H1 (cell line): ENCODE measurements around the gene ABCG1. TPM values are rescaled to one million over a fixed set of nuclear protein-coding genes. Genes with fewer than 3 reads are reported as not detected.

Source experiments
- CTCF ChIA-PET: fragments of 300-600 bp; sonication (Branson Sonifier 250); formaldehyde crosslinking; loops from one replicate; lab custom pipeline; 2021; ENCODE audit not compliant: partially characterized antibody; lab: Charles Lee
- POLR2A ChIA-PET: fragments of 300-600 bp; sonication (Branson Sonifier 250); formaldehyde crosslinking; loops from one replicate; lab custom pipeline; 2021; ENCODE audit warnings: inconsistent platforms; ENCODE audit not compliant: partially characterized antibody; lab: Charles Lee
- DNase-seq, 2 experiments: peaks; one replicate each; pipeline versions ENCODE4 v3.0.0 to v3.0.0-alpha.2; 2010 to 2022; ENCODE audit warnings: low spot score in 2 of 2, low read depth in 1 of 2, mixed read lengths in 1 of 2
- FAIRE-seq: peaks from 2 replicates; lab custom pipeline; 2011; peaks lifted over from hg19 to GRCh38; lab: Jason Lieb, UNC
- H2AFZ ChIP-seq: 2 replicates; pipeline ENCODE4 v1.8.1; 2012; ENCODE audit warnings: low read length, inconsistent platforms
- H2AK5ac ChIP-seq: 2 replicates; pipeline ENCODE4 v1.6.1; 2013; ENCODE audit warnings: low read depth, low read length
- H2BK120ac ChIP-seq: replicated peaks from 2 replicates; pipeline ENCODE3; 2013; ENCODE audit warnings: low read depth, low read length, inconsistent platforms
- H2BK12ac ChIP-seq: 2 replicates; pipeline ENCODE4 v1.6.1; 2013; ENCODE audit warnings: low read depth, low read length
- H2BK15ac ChIP-seq: 2 replicates; pipeline ENCODE4 v1.6.1; 2013; ENCODE audit warnings: low read length
- H2BK20ac ChIP-seq: 2 replicates; pipeline ENCODE4 v1.6.1; 2013; ENCODE audit warnings: low read length
- H2BK5ac ChIP-seq: 2 replicates; pipeline ENCODE4 v1.6.1; 2013; ENCODE audit warnings: low read depth, low read length
- H3K14ac ChIP-seq: 2 replicates; pipeline ENCODE4 v1.6.1; 2013; ENCODE audit warnings: inconsistent platforms; ENCODE audit not compliant: insufficient read length
- H3K18ac ChIP-seq: 2 replicates; pipeline ENCODE4 v1.6.1; 2013; ENCODE audit warnings: low read length; ENCODE audit errors: extremely low read depth
- H3K23ac ChIP-seq: 2 replicates; pipeline ENCODE4 v1.6.1; 2013; ENCODE audit warnings: inconsistent platforms; ENCODE audit not compliant: insufficient read length
- H3K23me2 ChIP-seq: 2 replicates; pipeline ENCODE4 v1.6.1; 2013; ENCODE audit warnings: low read depth, low read length
- H3K27ac ChIP-seq: 2 replicates; pipeline ENCODE4 v1.6.1; 2011; ENCODE audit warnings: low read depth, low read length, inconsistent platforms
- H3K27me3 ChIP-seq, 4 experiments: replicated peaks in 1 of 4; 1 replicate in 1 of 4; 2 replicates in 3 of 4; pipeline versions ENCODE4 v1.6.1 to v1.8.1; 2011 to 2013; ENCODE audit warnings: low read length in 3 of 4, mild to moderate bottlenecking in 3 of 4, inconsistent platforms in 2 of 4, mixed read lengths in 2 of 4, moderate library complexity in 1 of 4; ENCODE audit not compliant: control insufficient read depth in 3 of 4, insufficient read depth in 3 of 4; ENCODE audit errors: extremely low read depth in 1 of 4
- H3K36me3 ChIP-seq, 4 experiments: 2 replicates each; pipeline versions ENCODE4 v1.6.1 to v1.8.1; 2011 to 2013; ENCODE audit warnings: mild to moderate bottlenecking in 4 of 4, low read length in 3 of 4, moderate library complexity in 2 of 4, control low read depth in 1 of 4, inconsistent platforms in 1 of 4; ENCODE audit not compliant: insufficient read depth in 4 of 4, control insufficient read depth in 2 of 4
- H3K4ac ChIP-seq: replicated peaks from 2 replicates; pipeline ENCODE3; 2013; ENCODE audit warnings: low read length, low read depth, mixed read lengths, inconsistent platforms; ENCODE audit not compliant: insufficient read length
- H3K4me1 ChIP-seq, 4 experiments: replicated peaks in 1 of 4; 1 replicate in 1 of 4; 2 replicates in 3 of 4; pipeline versions ENCODE4 v1.6.1 to v1.8.1; 2011 to 2013; ENCODE audit warnings: low read length in 3 of 4, inconsistent platforms in 2 of 4, mixed read lengths in 1 of 4; ENCODE audit not compliant: insufficient read depth in 4 of 4, control insufficient read depth in 3 of 4
- H3K4me2 ChIP-seq, 2 experiments: 2 replicates each; pipeline versions ENCODE4 v1.6.1 to v1.8.1; 2011 to 2013; ENCODE audit warnings: low read depth in 2 of 2, low read length in 2 of 2, control low read depth in 1 of 2, inconsistent platforms in 1 of 2, mild to moderate bottlenecking in 1 of 2; ENCODE audit not compliant: insufficient read depth in 1 of 2
- H3K4me3 ChIP-seq, 4 experiments: fragments of 200-600, 300-600 bp in 1 of 4; sonication (generic), shearing (Covaris generic), sonication (Bioruptor Twin) in 1 of 4; 2 replicates each; pipeline versions ENCODE4 v1.5.1 to v1.8.1; 2011 to 2016; ENCODE audit warnings: low read length in 4 of 4, low read depth in 3 of 4, control low read depth in 2 of 4, inconsistent platforms in 2 of 4, mild to moderate bottlenecking in 2 of 4, mixed read lengths in 1 of 4, moderate library complexity in 1 of 4; ENCODE audit not compliant: insufficient read depth in 2 of 4; ENCODE audit errors: extremely low read depth in 1 of 4
- H3K56ac ChIP-seq: replicated peaks from 2 replicates; pipeline ENCODE3; 2013; ENCODE audit warnings: low read depth, mild to moderate bottlenecking, mixed read lengths, low read length, inconsistent platforms; ENCODE audit not compliant: insufficient read length
- H3K79me1 ChIP-seq: 2 replicates; pipeline ENCODE4 v1.6.1; 2013; ENCODE audit warnings: low read depth, low read length, control low read depth
- H3K79me2 ChIP-seq, 2 experiments: 2 replicates each; pipeline versions ENCODE4 v1.6.1 to v1.8.1; 2012 to 2013; ENCODE audit warnings: low read length in 2 of 2, mild to moderate bottlenecking in 2 of 2, inconsistent platforms in 1 of 2; ENCODE audit not compliant: insufficient read depth in 2 of 2, control insufficient read depth in 1 of 2
- H3K9ac ChIP-seq, 4 experiments: replicated peaks in 1 of 4; 1 replicate in 1 of 4; 2 replicates in 3 of 4; pipeline versions ENCODE4 v1.6.1 to v1.8.1; 2011 to 2013; ENCODE audit warnings: low read depth in 3 of 4, low read length in 3 of 4, control low read depth in 2 of 4, mild to moderate bottlenecking in 2 of 4, moderate library complexity in 2 of 4, inconsistent platforms in 1 of 4; ENCODE audit errors: extremely low read depth in 1 of 4
- H3K9me3 ChIP-seq, 2 experiments: 2 replicates each; pipeline versions ENCODE4 v1.6.1 to v1.8.1; 2012 to 2013; ENCODE audit warnings: mild to moderate bottlenecking in 2 of 2, moderate library complexity in 2 of 2, control low read depth in 1 of 2, inconsistent platforms in 1 of 2, low read depth in 1 of 2, low read length in 1 of 2, mixed read lengths in 1 of 2; ENCODE audit not compliant: insufficient read depth in 2 of 2
- H4K20me1 ChIP-seq, 2 experiments: replicated peaks in 1 of 2; 2 replicates each; pipeline versions ENCODE3 to v1.8.1; 2011 to 2013; ENCODE audit warnings: inconsistent platforms in 2 of 2, low read length in 2 of 2, mild to moderate bottlenecking in 1 of 2; ENCODE audit not compliant: insufficient read depth in 2 of 2, control insufficient read depth in 1 of 2
- H4K5ac ChIP-seq: 2 replicates; pipeline ENCODE4 v1.6.1; 2013; ENCODE audit warnings: low read length, low read depth, mixed read lengths, inconsistent platforms; ENCODE audit not compliant: insufficient read length
- H4K8ac ChIP-seq: 2 replicates; pipeline ENCODE4 v1.8.0; 2013; ENCODE audit warnings: mild to moderate bottlenecking, moderate library complexity, low read length, inconsistent platforms; ENCODE audit not compliant: insufficient read depth; ENCODE audit errors: extremely low read depth
- H4K91ac ChIP-seq: replicated peaks from 2 replicates; pipeline ENCODE3; 2013; ENCODE audit warnings: low read length, mixed read lengths, inconsistent platforms; ENCODE audit not compliant: insufficient read length
- BACH1 ChIP-seq: IDR thresholded peaks from 2 replicates; pipeline ENCODE4 v1.6.1; 2012; ENCODE audit warnings: low read length, improper control_type of control experiment
- CEBPB ChIP-seq: IDR thresholded peaks from 2 replicates; pipeline ENCODE4 v1.6.1; 2012; ENCODE audit warnings: low read depth, low read length
- CHD1 ChIP-seq: IDR thresholded peaks from 2 replicates; pipeline ENCODE4 v1.6.1; 2012; ENCODE audit warnings: low read depth, low read length, improper control_type of control experiment
- EP300 ChIP-seq, 2 experiments: IDR thresholded peaks; 1 replicate in 1 of 2; 2 replicates in 1 of 2; pipeline ENCODE4 v1.6.1; 2011 to 2012; ENCODE audit warnings: low read depth in 2 of 2, low read length in 2 of 2, mild to moderate bottlenecking in 2 of 2, borderline replicate concordance in 1 of 2, inconsistent platforms in 1 of 2, moderate library complexity in 1 of 2
- FOSL1 ChIP-seq: IDR thresholded peaks from 2 replicates; pipeline ENCODE4 v1.6.1; 2011; ENCODE audit warnings: mild to moderate bottlenecking, low read depth, low read length, moderate library complexity; ENCODE audit not compliant: insufficient read depth
- GABPA ChIP-seq: IDR thresholded peaks from 2 replicates; pipeline ENCODE4 v1.6.1; 2011; ENCODE audit warnings: mild to moderate bottlenecking, low read length, moderate library complexity, borderline replicate concordance; ENCODE audit not compliant: insufficient read depth
- NRF1 ChIP-seq: IDR thresholded peaks from 2 replicates; pipeline ENCODE4 v1.6.1; 2011; ENCODE audit warnings: mild to moderate bottlenecking, low read depth, low read length, improper control_type of control experiment
- POLR2A ChIP-seq, 2 experiments: IDR thresholded peaks; 1 replicate in 1 of 2; 2 replicates in 1 of 2; pipeline ENCODE4 v1.6.1; 2011; ENCODE audit warnings: low read depth in 2 of 2, low read length in 2 of 2, mild to moderate bottlenecking in 2 of 2; ENCODE audit errors: control extremely low read depth in 1 of 2
- SIRT6 ChIP-seq: IDR thresholded peaks from one replicate; pipeline ENCODE4 v1.7.1; 2012; ENCODE audit warnings: low read length, inconsistent platforms
- SIX5 ChIP-seq: IDR thresholded peaks from 2 replicates; pipeline ENCODE4 v1.6.1; 2011; ENCODE audit warnings: mild to moderate bottlenecking, low read depth, low read length
- SRF ChIP-seq: IDR thresholded peaks from 2 replicates; pipeline ENCODE4 v1.6.1; 2011; ENCODE audit warnings: mild to moderate bottlenecking, low read depth, low read length, moderate library complexity
- TBP ChIP-seq: IDR thresholded peaks from 2 replicates; pipeline ENCODE4 v1.6.1; 2011; ENCODE audit warnings: low read depth, low read length, improper control_type of control experiment
- WGBS, 2 experiments: shearing (Covaris generic) in 1 of 2; methylation state at CpG; one replicate each; pipeline versions ENCODE4 v1.1.6 to v1.1.7; 2013 to 2015; ENCODE audit warnings: low lambda C conversion rate in 2 of 2, mixed read lengths in 2 of 2, inconsistent platforms in 1 of 2, low coverage in 1 of 2, missing lambda C conversion rate in 1 of 2; ENCODE audit not compliant: insufficient replicate concordance in 2 of 2, insufficient coverage in 1 of 2, insufficient read length in 1 of 2; ENCODE audit errors: extremely low coverage in 1 of 2, missing lambda C conversion rate in 1 of 2; 5-methylcytosine and 5-hydroxymethylcytosine counted together
- polyA plus RNA-seq, 7 experiments: library from polyadenylated mRNA; depleted of rRNA in 3 of 7; stranded (reverse) in 5 of 7; unstranded in 2 of 7; fragments of >200 nt in 5 of 7; fragments of 200-250 nt in 2 of 7; gene quantifications; 1 replicate in 5 of 7; 2 replicates in 1 of 7; 4 replicates in 1 of 7; pipeline versions ENCODE4 v1.2.1 to v1.2.3, GENCODE V29; 2011 to 2013; ENCODE audit warnings: missing spikeins in 2 of 7, mixed read lengths in 2 of 7
- total RNA-seq: library from RNA; stranded (reverse); fragmentation: NEBNext Ultra II Directional; extraction: Animal tissue kit (Norgen Biotek cat#: 25700); gene quantifications from 2 replicates; pipeline ENCODE4 v1.2.1, GENCODE V29; 2021
- TF ChIP-seq, protein P1 (sequence below), 3 experiments: IDR thresholded peaks; 1 replicate in 2 of 3; 2 replicates in 1 of 3; pipeline versions ENCODE4 v1.5.1 to v1.6.1; 2011; ENCODE audit warnings: low read length in 3 of 3, mild to moderate bottlenecking in 3 of 3, inconsistent platforms in 2 of 3, low read depth in 1 of 3, moderate library complexity in 1 of 3; ENCODE audit not compliant: insufficient read depth in 1 of 3; ENCODE audit errors: control extremely low read depth in 1 of 3

The ABCG1 gene
- total and polyA plus RNA-seq, 2 of the 8 experiments (the other 6 are each of a cell fraction or from before 2014, with no cell fraction given): 2.1 to 4.0 TPM

DNA sequence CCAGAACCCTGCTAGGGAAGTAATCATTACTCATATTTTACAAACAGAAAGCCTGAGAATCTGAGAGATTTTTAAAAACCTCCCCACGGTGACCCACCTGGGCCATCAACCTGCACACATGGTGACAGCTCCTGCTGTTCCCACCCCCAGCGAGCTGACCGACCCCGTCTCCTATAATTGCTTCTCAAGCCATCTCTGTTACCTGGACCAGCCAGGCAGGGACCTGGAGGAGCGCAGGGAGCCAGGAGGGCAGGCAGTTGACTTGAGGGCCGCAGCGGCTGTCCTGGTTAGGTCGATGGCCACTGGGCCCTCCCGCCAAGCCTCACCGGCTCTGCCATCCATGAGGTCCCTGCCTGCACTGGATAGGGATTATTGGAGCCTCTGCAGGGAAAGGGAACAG, 124.2 kb downstream of the ABCG1 start:
- Histone ChIP-seq H2BK120ac (no peak overlapping the region), H4K20me1 (no peaks in the 10 kb centered on the region), H3K27ac (no peak overlapping the region), H3K56ac (no peak overlapping the region), H3K79me1 (no peaks in the 10 kb centered on the region), H4K91ac (peak overlapping the region; percentile 34), H3K23ac (no peak overlapping the region), H3K4me3 (no peak overlapping the region), H3K79me2 (no peaks in the 10 kb centered on the region), H4K5ac (no peak overlapping the region), H2AK5ac (no peak overlapping the region), H3K4ac (no peak overlapping the region), H3K4me2 (no peak overlapping the region), H3K36me3 (no peaks in the 10 kb centered on the region), H2BK12ac (no peak overlapping the region), H3K4me1 (peaks cover 0 to 4% (median 2%) of the 10 kb centered on the region in 4 experiments; a peak in 3 of 7 replicates), H2BK15ac (no peak overlapping the region), H3K9me3 (no peaks in the 10 kb centered on the region), H3K23me2 (no peaks in the 10 kb centered on the region), H2BK5ac (no peak overlapping the region), H3K27me3 (no peaks in the 10 kb centered on the region), H3K18ac (no peak overlapping the region), H3K14ac (no peak overlapping the region), H2BK20ac (no peak overlapping the region), H2AFZ (no peak overlapping the region), H3K9ac (no peak overlapping the region), H4K8ac (no peak overlapping the region)
- 78% methylated on average over 10 of the region's 10 CpGs; no CpG with 5 or more reads in 1 of the 2 experiments for WGBS, 2 experiments
- CTCF ChIA-PET: interaction anchor here (1.3 to 11.6 kb wide), 3 partner anchors 25 to 38 kb away, joined by 3 to 137 read pairs (median 6); partner anchors contain the start of gene TFF3
- peak in 1 of 2 experiments; percentile 36 for DNase-seq
- no peak for FAIRE-seq
- POLR2A ChIA-PET: no interaction called here
- no peak for TF ChIP-seq POLR2A (IDR thresholded peaks at IDR 0.05; ENCODE audit: control extremely low read depth in 1 of 2, low read depth in 2 of 2, low read length in 2 of 2)
- no peak for TF ChIP-seq GABPA
- no peak for TF ChIP-seq SIRT6
- TF ChIP-seq CEBPB: no peak
- no peak for TF ChIP-seq SIX5
- no peak for TF ChIP-seq FOSL1
- TF ChIP-seq, protein P1, sequence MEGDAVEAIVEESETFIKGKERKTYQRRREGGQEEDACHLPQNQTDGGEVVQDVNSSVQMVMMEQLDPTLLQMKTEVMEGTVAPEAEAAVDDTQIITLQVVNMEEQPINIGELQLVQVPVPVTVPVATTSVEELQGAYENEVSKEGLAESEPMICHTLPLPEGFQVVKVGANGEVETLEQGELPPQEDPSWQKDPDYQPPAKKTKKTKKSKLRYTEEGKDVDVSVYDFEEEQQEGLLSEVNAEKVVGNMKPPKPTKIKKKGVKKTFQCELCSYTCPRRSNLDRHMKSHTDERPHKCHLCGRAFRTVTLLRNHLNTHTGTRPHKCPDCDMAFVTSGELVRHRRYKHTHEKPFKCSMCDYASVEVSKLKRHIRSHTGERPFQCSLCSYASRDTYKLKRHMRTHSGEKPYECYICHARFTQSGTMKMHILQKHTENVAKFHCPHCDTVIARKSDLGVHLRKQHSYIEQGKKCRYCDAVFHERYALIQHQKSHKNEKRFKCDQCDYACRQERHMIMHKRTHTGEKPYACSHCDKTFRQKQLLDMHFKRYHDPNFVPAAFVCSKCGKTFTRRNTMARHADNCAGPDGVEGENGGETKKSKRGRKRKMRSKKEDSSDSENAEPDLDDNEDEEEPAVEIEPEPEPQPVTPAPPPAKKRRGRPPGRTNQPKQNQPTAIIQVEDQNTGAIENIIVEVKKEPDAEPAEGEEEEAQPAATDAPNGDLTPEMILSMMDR (IDR thresholded peaks at IDR 0.05; ENCODE audit: control extremely low read depth in 1 of 3, insufficient read depth in 1 of 3, low read depth in 1 of 3, low read length in 3 of 3): no peak
- TF ChIP-seq SRF: no peak
- TF ChIP-seq CHD1: no peak
- no peak for TF ChIP-seq NRF1
- TF ChIP-seq TBP: no peak
- TF ChIP-seq BACH1: no peak
- no peak for TF ChIP-seq EP300 (IDR thresholded peaks at IDR 0.05; ENCODE audit: borderline replicate concordance in 1 of 2, low read depth in 2 of 2, low read length in 2 of 2)
